ENCODE data around the gene BTC. TPM values are rescaled to one million over a fixed set of nuclear protein-coding genes. Genes with fewer than 3 reads are reported as not detected.

Gene BTC
- total RNA-seq, 1 donor from 2014 or later = 0.25 TPM

DNA sequence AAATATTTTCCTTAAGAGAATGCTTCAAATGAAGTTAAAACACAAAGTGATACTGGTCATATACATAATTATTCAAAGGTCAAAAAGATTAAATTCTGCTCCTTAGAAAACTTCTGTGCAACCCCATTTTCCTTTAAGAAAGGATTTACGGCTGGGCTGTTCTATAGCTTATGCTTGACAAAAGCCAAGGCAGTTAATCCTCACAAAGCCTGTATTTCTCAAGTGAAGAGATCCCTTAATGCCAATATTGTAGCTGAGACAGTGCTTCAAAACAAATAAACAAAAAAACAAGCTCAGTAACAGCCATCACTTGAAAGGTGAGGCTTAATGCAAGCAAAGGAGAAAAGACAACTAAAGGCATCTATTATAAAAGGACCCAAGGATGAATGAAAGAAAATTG is 42.5 kb downstream of the BTC start:
- Histone ChIP-seq H3K27me3 (ENCODE audit: low read depth) (peaks cover 5% of the 10 kb centered on the region), H3K36me3 (no peaks in the 10 kb centered on the region), H3K9me3 (replicated peaks) (no peaks in the 10 kb centered on the region), H3K4me1 (no peaks in the 10 kb centered on the region), H3K27ac (replicated peaks) (no peak overlapping the region), H3K4me3 (no peak overlapping the region)
- intact Hi-C loops (cut with micrococcal nuclease) = no loop called here
- no peak for DNase-seq
- TF ChIP-seq, protein P1, sequence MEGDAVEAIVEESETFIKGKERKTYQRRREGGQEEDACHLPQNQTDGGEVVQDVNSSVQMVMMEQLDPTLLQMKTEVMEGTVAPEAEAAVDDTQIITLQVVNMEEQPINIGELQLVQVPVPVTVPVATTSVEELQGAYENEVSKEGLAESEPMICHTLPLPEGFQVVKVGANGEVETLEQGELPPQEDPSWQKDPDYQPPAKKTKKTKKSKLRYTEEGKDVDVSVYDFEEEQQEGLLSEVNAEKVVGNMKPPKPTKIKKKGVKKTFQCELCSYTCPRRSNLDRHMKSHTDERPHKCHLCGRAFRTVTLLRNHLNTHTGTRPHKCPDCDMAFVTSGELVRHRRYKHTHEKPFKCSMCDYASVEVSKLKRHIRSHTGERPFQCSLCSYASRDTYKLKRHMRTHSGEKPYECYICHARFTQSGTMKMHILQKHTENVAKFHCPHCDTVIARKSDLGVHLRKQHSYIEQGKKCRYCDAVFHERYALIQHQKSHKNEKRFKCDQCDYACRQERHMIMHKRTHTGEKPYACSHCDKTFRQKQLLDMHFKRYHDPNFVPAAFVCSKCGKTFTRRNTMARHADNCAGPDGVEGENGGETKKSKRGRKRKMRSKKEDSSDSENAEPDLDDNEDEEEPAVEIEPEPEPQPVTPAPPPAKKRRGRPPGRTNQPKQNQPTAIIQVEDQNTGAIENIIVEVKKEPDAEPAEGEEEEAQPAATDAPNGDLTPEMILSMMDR (IDR thresholded peaks at IDR 0.05; ENCODE audit: borderline replicate concordance) = no peak

DNA sequence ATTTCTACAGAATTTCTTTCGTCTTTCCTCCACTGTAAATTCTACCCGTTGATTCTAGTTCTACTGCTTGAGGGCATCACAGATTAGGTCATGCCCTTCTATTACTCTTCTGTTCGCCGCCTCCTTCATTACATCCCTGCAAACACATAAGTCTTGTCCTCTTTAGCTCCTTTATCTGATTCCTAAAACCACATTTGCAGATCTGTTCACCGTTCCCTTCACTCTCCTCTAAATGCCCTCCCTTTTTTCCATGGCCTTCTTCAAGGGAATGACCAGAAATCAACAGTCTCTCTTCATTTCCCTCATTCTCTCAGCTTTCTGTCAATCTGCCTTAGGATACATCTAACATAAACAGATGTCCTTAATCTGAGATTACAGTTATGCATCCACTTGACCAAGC is 43.1 kb downstream of the BTC start:
- Histone ChIP-seq H3K4me1 (no peaks in the 10 kb centered on the region), H3K27me3 (ENCODE audit: low read depth) (peaks cover 5% of the 10 kb centered on the region), H3K9me3 (replicated peaks) (no peaks in the 10 kb centered on the region), H3K4me3 (no peak overlapping the region), H3K27ac (replicated peaks) (no peak overlapping the region), H3K36me3 (no peaks in the 10 kb centered on the region)
- no peak for DNase-seq
- intact Hi-C loops (cut with micrococcal nuclease) = no loop called here
- TF ChIP-seq, protein P1 (IDR thresholded peaks at IDR 0.05; ENCODE audit: borderline replicate concordance) = no peak

DNA sequence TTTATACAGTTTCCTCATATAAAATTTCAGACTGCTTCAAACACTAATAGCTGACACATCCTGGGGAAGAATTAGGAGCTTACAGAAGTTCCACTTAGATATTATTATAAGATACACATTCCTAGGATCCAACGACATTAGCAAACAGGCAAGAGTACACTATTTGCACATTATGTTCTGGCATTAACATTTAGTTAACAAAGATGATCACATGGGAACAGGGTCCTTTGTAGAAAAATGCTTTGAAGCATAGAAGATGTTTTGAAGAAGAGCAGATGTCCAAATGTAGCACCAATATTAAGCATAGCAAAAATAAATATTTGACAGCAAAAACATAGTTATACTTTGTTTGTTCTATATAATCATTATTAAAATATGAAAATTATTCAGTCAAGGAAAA is 52.1 kb downstream of the BTC start:
- H3K27me3 ChIP-seq (ENCODE audit: low read depth) = no peaks in the 10 kb centered on the region
- no peaks in the 10 kb centered on the region for H3K4me1 ChIP-seq
- no peaks in the 10 kb centered on the region for H3K9me3 ChIP-seq (replicated peaks)
- TF ChIP-seq, protein P1 (IDR thresholded peaks at IDR 0.05; ENCODE audit: borderline replicate concordance) = no peak
- intact Hi-C loops (cut with micrococcal nuclease) = no loop called here
- no peak overlapping the region for H3K4me3 ChIP-seq
- DNase-seq = no peak
- no peak overlapping the region for H3K27ac ChIP-seq (replicated peaks)
- H3K36me3 ChIP-seq = no peaks in the 10 kb centered on the region

DNA sequence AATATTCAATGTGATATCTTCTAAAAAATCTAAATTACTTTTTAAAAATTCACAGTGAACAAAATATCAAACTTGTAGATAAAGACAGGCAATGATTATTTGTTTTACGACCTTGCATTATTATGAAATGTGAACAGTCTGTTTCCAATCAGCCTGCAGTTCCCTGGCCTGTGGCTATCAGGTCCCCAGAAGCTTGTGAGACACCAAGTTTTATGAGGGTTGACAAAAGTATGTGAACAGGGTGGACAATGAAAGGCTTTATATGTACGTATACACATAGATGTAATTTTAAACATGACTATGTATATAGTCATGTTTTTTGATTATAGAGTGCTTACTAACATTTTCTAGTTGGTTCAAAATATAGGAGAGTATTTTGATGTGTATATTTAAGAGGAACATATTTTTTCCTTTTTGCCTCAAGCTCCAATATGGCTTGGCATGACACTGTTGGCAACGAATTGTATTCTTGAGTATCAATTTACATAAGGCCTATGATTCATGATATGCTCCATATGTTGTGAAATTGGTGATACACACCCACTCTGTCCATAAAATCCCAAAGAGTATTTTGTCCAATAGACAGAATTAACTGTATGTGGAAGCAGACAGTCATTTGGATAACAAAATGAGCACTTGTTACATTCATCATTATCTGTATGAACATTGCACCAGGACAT is 55.7 kb downstream of the BTC start:
- no peaks in the 10 kb centered on the region for H3K9me3 ChIP-seq (replicated peaks)
- DNase-seq = no peak
- H3K36me3 ChIP-seq = no peaks in the 10 kb centered on the region
- H3K4me1 ChIP-seq = no peaks in the 10 kb centered on the region
- TF ChIP-seq, protein P1 (IDR thresholded peaks at IDR 0.05; ENCODE audit: borderline replicate concordance) = no peak
- intact Hi-C loops (cut with micrococcal nuclease) = no loop called here
- no peak overlapping the region for H3K27ac ChIP-seq (replicated peaks)
- peaks cover 7% of the 10 kb centered on the region for H3K27me3 ChIP-seq (ENCODE audit: low read depth)
- H3K4me3 ChIP-seq = no peak overlapping the region

DNA sequence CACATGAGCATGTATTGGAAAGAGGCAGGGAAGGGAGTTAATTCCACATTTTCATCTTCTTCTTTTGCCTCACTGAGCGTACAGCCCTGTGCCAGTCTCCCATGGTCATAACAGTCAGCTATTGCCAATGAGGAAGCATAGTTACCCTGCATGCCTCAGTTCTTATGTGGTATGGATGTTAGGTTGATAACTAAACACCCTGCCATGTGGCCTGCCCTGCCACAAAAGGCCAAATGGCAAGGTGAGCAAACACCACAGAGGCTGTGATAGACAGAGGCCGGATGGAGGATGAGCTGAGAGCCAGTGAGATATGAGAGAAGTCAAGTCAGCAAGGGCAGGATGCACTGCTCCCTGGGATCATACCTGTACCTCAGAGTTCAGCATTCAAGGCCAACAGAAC is 59.3 kb downstream of the BTC start:
- TF ChIP-seq, protein P1 (IDR thresholded peaks at IDR 0.05; ENCODE audit: borderline replicate concordance) = no peak
- intact Hi-C loops (cut with micrococcal nuclease) = no loop called here
- no peaks in the 10 kb centered on the region for H3K4me1 ChIP-seq
- H3K9me3 ChIP-seq (replicated peaks) = no peaks in the 10 kb centered on the region
- no peak overlapping the region for H3K27ac ChIP-seq (replicated peaks)
- H3K27me3 ChIP-seq (ENCODE audit: low read depth) = peaks cover 7% of the 10 kb centered on the region
- no peak overlapping the region for H3K4me3 ChIP-seq
- H3K36me3 ChIP-seq = no peaks in the 10 kb centered on the region
- no peak for DNase-seq

Measured in left ventricle myocardium inferior (tissue), 1 donor.